Dedifferentiated amniotic fluid mesenchymal stem cell (primary cell): ENCODE data around the gene NDUFB2.
"Not testable (repeated sequence)": the region's sequence is repeated elsewhere in the genome, so short reads cannot be mapped to it uniquely, and the experiment has no call there.

Experiments
- DNase-seq: peaks from one replicate; pipeline ENCODE4 v3.0.0-alpha.2; 2016; ENCODE audit errors: extremely low spot score

NDUFB2 gene

DNA sequence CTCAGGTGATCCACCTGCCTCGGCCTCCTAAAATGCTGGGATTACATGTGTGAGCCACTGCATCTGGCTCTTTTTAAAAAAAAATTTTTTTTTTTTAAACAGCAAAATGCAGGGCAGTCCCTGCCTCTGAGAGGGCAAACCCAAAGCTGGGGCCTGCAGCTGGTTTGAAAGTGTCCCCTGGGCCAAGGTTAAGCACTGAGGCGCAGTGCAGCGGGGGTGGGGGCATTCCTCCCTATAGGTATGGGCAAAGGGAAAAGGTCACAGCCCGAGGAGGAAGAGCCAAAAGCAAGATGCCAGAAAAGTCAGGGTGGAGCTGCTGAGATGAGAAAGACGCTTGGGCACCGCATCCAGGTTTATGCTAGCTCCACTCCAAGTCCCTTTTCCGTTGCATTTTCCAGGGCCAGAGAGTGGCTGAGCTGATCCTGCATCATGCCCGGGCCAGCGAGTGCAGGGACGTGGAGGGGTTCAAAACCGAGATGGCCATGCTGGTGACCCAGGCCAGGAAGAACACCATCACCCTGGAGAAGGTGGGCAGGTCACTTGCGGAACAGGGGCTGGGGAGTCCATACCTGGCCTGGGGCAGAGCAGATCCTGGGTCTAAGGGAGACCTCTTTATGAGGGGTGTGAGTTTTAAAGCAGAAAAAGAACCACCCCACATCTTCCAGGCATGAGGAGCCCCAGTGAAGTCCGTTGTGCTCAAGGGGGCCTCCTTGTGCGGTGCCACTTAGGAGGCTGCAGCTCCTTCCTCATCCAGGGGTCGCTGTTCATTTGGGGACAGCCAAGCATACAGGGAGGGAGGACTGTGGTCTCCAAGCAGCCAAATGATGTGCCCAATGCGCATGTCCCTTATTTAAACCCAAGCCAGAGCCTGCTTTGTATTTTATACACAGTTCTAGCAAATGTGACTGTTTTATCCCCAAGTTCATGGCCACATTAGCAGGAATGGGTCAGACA, 7.0 kb upstream of the NDUFB2 start:
- DNase-seq: no peak

DNA sequence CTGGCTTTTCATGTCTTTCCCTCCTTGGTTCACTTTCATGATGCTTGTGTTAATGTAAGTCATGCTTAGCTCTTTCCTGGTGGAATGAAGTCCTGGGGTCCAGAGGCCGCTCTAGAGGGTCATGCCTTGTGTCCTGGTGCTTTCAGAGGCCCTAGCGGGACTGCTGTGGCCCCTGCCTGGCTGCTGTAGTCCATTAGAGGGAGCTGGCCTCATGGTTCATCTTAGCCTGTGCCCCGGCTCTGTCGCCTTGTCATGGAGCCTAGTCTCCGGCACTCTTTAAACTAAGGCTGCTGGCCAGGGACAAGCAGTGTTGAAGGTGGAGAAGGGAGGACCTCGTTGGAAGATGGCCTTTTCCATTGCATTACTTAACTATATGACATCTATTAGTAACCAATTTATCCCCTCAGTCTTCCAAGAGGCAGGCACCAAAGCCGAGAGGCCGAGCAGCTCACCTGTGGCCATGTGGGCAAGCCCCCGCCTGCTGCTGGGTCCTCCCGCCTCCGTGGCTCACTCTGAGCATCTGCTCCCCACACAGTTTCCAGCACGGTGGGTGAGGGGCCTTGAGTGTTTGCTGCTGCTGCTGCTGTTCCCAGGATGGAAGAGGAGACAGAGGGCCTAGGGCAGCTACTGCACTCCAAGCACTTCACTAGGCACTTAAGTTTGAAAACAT, 5.0 kb upstream of the NDUFB2 start:
- no peak for DNase-seq

DNA sequence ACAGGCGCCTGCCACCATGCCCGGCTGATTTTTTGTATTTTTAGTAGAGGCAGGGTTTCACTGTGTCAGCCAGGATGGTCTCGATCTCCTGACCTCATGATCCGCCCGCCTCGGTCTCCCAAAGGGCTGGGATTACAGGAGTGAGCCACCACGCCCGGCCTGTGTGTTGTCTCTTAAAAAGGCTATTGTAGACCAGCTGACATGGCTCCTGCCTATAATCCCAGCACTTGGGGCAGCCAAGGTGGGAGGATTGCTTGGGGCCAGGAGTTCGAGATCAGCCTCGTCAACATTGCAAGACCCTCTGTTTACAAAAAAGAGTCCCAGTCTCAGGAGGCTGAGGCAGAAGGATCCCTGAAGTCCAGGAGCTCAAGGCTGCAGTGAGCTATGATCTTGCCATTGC, 2.7 kb upstream of the NDUFB2 start:
- DNase-seq: not testable (repeated sequence)

DNA sequence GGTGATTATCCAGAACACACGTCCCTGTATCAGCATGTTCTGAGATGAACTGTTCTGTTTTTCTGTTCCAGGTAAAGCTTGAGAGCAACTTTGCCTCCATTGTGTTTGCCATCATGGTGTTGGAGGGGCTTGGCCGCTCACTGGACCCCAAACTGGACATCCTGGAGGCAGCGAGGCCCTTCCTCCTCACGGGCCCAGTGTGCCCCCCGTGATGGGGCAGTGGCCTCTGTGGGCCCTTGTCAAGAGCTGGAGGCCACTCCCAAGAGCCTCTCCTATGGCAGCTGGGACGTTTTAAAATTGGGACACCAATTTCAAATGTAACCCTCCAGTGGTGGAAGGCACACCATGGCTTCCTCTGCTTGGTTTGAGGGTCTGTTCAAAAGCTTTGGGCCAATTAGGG, 1.9 kb upstream of the NDUFB2 start:
- DNase-seq: no peak

DNA sequence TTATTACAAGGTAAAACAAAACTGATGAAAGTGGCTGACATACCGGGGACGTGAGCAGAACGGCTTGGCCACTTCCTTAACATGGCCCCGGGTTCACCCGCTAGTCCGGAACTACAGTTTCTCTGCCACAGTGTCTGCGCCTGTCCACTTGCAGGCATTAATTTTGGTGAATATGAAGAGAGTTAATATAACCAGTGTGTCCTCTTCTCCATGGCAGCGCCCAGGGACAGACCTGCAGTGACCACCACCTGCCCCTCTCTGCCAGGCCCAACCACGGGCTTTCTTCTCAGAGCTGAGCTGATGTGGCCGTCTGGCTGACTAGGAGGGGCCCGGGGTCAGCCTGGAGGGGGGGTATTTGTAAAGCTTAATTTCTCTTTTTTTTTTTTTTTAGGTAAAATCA, 1.1 kb upstream of the NDUFB2 start:
- no peak for DNase-seq

DNA sequence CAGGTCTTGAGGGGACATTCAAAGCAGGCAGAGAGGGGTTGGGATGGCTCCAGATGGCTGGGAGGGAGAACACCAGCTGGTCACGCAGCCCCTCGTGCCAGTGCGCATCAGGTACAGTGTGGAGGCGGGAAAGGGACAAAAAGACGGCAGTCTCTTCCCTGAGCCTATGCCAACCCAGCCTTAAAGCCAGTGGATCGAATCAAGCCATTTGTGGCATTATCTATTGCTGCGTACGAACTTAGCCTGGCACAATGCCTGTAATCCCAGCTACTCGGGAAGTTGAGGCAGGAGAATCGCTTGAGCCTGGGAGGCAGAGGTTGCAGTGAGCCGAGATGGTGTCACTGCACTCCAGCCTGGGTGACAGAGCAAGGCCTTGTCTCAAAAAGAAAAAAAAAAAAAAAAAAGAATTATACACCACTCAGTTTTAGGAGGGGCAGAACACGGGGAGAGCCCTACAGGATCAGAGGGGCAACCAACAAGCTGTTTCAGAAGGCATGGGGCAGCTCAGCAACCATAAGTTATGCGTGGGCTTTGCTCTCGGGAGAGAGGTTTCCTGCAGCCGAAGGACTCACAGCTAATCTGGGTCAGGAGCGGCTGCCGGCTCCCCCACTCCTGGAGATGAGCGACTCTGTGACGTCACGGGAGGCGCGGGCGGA, 356 bp upstream of the NDUFB2 start:
- peak; percentile 92 for DNase-seq

DNA sequence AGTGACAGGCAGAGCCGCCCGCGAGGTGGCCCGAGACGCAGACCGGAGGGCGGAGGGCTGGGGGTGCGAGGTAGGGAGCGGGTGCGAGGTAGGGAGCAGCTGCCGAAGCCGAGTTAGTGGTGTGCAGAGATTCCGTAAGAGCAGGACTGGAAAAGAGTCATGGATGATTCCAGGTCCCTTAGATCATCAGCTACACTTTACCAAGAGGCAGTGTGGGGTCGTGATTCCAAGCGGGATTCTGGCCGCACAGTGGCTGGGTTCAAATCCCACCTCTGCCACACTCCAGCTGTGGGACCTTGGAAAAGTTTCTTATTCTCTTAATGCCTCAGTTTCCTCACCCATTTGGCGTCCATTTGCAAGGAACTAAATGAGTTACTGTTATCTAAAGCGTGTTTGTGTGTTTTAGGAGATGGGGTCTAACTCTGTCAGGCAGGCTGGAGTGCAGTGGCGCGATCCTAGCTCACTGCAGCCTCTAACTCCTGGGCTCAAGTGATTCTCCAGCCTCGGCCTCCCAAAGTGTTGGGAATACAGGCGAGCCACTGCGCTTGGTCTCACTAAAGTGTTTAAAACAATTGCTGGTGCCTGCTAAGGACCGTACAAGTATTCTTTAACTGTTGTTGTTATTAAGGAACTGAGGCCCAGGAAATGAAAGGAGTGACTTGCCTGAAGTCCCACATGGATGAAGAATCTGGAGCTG, 1.1 kb downstream of the NDUFB2 start:
- DNase-seq: no peak

DNA sequence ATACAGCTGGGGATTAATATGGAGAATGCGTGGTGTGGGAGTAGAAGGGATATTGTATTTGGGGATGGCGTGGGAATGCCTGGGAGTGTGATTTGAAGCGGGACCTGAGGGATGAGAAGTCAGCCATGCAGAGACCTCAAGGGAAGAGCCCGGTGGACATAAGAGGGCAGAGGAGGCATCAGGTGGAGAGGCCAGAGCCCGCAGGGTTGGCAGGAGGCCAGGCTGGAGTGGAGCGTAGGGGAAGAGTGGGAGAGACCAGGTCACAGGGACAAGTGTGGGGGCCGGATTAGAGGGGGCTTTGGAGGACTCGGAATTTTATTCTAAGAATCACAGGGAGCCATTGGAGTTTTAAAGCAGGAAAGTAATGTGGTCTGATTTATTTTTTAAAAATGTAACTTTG, 2.0 kb downstream of the NDUFB2 start:
- DNase-seq: no peak

DNA sequence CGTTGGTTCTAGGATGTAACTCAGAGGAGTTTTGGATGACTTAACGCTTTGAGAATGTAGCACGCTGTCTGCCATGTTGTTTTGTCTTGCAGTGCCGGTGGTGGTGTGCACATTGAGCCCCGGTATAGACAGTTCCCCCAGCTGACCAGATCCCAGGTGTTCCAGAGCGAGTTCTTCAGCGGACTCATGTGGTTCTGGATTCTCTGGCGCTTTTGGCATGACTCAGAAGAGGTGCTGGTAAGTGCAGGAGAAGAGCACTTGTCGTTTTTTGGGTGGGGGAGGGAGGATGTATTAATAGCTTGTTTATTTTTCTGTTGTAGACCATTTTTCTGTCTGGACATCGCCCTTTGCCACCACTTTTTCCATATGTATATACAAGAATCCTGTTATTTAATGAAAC, 6.3 kb downstream of the NDUFB2 start:
- DNase-seq: no peak

DNA sequence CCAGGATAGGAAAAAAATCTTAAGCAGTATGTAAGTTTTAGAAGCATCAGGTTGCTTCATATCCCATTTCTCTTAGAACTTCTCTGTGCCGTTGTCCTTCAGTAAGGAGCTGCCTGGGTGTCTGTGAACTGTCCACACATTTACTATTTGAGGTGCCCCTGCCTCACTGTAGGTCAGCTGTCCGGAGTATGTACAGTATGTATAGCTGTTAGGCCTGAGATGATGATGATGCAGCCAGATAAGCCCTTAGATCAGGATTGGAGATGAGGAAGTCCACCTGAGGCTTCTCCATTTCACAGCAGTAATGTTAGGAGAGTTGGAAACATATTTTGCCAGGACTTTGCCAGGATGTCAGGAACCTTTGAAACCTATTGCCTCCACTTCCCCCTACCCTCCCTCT, 7.7 kb downstream of the NDUFB2 start:
- DNase-seq: no peak

DNA sequence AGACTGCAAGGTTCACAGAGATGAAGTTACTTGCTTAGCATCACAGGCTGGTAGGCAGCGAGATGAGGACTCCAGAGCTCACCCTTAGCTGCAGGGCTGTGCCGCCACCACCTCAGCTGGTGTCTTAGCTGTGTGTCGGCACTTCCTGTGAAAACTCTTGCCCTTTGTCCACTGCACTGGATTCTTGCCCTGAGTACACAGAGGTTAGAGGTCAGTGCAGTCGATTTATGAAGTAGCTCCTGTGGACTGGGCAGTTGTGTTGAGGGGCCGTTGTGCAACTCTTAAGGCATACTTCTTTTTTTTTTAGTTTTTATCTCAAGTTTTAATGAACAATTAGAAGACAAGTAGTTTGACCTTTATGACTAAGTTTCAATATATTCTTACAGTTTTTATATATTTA, 10.6 kb downstream of the NDUFB2 start:
- DNase-seq: no peak

DNA sequence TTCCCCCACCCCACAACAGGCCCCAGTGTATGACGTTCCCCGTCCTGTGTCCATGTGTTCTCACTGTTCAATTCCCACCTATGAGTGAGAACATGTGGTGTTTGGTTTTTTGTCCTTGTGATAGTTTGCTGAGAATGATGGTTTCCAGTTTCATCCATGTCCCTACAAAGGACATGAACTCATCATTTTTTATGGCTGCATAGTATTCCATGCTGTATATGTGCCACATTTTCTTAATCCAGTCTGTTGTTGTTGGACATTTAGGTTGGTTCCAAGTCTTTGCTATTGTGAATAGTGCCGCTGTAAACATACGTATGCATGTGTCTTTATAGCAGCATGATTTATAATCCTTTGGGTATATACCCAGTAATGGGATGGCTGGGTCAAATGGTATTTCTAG, 12.3 kb downstream of the NDUFB2 start:
- DNase-seq: not testable (repeated sequence)

DNA sequence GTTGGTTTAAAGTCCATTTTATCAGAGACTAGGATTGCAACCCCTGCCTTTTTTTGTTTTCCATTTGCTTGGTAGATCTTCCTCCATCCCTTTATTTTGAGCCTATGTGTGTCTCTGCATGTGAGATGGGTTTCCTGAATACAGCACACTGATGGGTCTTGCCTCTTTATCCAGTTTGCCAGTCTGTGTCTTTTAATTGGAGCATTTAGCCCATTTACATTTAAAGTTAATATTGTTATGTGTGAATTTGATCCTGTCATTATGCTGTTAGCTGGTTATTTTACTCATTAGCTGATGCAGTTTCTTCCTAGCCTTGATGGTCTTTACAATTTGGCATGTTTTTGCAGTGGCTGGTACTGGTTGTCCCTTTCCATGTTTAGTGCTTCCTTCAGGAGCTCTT, 15.9 kb downstream of the NDUFB2 start:
- not testable (repeated sequence) for DNase-seq

DNA sequence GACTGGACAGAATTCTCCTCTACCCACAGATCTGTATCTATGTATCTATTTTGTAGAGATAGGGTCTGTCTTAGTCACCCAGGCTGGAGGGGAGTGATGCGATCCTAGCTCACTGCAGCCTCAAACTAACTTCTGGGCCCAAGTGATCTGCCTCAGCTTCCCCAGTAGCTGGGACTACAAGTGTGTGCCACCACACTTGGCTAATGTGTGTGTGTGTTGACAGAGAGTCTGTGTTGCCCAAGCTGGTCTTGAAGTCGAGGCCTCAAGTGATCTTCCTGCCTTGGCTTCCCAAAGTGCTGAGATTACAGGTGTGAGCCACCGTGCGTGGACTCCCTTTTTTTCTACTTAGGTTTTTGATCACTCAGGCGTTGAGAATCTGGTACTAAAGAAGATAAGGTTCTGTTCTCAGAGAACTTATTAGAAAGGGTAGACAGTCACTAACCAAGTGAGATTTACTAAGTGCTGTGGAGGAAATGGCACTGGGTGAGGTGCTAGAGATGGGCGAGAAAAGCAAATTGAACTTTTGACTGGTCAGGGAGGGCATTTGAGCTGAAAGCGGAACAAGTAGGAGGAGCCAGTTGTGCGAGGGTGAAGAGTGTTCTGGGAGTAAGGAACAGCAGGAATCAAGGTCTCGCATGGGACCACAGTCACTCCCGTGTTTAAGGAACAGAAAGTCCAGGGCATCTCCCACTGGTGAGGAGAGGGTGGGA, 18.0 kb downstream of the NDUFB2 start:
- DNase-seq: no peak

DNA sequence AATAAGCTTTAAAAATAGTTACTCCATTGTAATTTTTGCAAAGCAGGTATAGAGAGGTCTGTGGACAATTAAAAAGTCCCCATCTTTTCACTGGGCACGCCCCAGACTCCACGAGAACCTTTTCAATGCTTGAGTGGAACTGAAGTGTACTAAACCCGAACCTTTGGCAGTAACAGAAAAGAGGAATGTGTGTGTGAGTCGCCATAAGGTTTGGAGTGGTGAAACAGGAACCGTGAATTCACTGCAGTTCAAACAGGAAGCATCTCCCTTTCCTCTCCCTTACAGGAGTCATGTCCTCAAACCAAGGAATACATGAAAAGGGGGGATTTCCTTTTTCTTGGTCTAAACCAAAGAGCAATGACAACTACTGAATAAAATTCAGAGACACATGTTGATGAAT, 23.2 kb downstream of the NDUFB2 start:
- DNase-seq: no peak

DNA sequence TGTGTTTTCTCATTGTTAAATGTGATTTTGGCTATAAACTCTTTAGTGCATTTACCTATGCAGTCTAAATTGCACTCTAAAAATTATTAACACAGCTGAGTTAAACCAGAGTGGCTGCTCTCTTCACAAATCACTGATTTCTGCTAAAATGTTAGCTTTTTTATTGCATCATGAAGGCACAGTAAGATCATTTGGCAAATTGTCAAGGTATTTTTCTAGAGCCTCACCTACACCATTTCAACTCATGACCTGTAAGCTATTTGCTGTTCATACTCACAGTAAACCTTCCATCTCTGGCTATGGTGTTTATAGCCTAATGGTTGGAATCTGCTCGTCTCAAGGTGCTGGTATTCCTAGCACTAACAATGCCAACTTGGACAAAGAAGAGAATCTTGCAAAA, 25.7 kb downstream of the NDUFB2 start:
- no peak for DNase-seq

DNA sequence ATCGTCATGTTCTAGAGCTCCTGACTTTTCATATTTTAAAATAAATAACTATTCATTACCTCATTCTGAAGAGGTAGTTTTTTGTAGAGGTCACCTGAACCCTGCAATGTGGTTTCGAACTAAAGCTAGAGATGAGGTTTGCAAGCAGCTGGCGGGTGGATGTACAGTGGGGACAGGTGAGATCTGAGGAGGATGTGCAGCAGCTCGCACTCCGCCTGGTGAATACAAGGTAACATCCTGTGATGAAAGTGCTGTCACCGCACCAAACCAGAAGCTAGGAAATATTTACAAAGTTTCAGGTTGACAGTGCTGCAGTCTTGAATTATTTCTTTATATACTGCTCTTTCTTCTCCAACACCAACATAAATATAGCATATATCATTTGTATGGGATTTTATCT, 26.5 kb downstream of the NDUFB2 start:
- DNase-seq: no peak

DNA sequence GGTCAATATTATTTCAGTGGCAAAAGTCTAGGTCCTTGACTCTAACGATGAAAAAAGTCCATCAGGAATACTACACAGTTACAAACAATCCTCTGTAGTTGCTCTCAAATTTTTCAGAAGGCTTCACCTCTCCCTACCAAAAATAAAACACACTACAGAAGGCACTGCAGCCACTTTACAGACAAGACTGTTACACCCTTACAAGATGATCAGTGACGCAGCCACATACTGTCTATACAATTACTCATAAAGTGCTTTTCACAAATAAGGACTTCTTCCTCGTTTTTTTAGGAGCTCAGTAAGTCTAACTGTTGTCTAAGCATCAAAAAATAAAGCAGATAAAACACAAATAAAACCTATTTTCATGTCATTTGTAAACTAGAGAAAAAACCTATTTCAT, 27.1 kb downstream of the NDUFB2 start:
- no peak for DNase-seq

DNA sequence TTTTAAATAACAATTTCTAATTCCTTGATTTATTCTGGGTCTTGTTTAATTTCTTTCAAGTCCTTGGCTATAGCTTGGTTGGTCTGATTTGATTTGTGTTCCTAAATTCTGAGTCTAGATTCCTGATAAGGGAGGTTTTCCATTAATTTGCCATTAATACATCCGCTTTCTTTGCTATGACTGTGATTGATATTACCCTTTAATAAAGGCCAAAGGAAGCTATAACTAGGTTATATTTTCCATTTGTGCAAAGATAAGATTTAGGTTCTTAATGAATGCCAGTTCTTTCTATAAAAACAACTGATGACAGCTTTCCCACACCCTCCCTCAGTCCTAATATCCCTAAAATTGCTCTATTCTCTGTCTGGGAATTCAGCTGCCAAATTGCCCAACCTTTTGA, 28.2 kb downstream of the NDUFB2 start:
- no peak for DNase-seq

DNA sequence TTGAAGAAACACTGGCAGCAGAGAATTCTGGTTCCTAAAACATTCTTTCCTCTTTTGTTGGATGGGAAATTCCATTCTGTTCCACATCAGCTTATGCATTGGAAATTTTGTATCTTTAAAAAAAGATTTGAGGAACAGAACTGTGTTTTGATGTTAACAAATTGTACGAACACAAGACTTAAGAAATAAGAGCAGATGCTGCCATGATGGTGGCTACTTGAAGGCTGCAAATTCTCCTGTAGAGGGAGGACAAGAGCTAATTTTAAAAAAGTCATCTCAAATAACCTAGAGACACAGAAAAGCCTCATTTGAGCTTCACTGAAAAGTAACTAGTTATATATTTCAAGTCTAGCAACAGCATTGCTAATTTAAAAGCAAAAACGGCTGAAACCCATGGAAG, 29.8 kb downstream of the NDUFB2 start:
- DNase-seq: peak; percentile 41

DNA sequence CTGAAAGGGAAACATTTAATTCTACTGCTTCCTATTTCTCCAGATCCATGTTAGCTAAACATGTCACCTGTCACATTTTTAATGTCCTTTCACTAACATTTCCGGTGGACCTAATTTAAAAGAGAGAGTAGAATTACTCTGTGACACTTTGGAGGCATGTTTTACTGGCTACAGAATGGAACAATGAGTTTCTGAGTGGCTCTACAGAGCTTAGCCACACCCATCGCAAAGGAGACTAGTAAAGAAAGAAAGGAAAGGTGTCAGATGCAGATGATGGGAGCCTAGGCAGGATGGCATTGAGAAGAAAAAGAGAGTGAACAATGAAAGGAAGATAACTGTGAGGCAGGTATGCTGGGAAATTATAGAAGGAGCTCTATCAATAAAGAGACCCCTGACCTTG, 35.9 kb downstream of the NDUFB2 start:
- no peak for DNase-seq

DNA sequence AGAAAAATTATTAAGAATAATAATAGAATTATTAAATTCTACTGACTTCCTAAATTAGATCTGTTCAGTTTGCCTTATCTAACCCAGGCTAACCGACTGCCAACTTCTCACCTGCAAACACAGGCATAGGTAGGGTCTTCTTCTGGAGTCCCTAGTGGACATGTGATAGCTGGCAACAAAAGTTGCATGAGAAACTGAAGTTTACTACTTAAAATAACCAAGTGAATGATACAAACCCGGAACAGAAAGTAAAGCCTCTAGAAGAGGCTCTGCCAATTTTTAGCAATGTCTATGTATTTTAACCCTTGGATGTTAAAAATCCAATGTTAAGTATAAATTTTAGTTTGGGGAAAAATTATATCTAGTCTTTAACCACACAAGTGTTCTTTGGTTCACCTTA, 37.6 kb downstream of the NDUFB2 start:
- DNase-seq: no peak
